NCI-H748 treated with DMSO at 0.1 percent for 48 hours (cell line): ENCODE data around the gene SEMA3F.

Source experiments
- DNase-seq: peaks from one replicate; lab custom pipeline; 2025; lab: John Stamatoyannopoulos, UW

SEMA3F gene

DNA sequence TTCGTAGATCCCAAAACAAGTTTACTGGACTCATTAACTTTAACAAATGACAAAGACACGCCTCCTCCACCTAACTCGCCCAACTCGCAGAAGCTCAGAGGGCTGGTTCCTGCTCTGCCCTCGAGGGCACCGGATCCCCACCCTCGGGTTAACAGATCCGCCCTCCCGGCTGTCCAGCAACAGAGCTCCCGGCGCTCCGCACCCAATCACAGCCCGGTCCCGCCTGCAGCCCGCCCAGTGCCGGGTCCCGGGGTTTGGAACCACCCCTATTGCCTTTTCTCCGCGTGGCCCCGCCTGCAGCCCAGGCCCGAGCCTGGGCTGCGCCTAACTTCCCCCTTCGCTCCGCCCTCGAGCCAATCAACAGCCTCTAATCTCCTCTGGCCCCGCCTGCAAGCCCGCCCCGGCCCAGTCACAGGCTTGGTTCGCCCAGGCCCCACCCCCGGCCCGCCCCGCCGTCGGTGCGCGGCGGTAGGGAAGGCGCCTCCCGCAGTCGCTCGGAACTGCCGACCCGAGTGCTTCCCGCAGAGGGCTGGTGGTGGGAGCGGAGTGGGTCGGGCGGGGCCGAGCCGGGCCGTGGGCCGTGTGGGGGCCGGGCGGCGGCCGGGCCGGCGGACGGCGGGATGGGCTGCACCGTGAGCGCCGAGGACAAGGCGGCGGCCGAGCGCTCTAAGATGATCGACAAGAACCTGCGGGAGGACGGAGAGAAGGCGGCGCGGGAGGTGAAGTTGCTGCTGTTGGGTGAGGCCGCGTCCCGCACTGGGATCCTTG lies 80.8 kb downstream of the SEMA3F start, which contains the start of gene GNAI2:
GNAI2 (plus strand) TSS at position 489 of the 768 bp plus-strand sequence; CDS start at position 621, 132 bp downstream.
- peak; percentile 87 for DNase-seq

DNA sequence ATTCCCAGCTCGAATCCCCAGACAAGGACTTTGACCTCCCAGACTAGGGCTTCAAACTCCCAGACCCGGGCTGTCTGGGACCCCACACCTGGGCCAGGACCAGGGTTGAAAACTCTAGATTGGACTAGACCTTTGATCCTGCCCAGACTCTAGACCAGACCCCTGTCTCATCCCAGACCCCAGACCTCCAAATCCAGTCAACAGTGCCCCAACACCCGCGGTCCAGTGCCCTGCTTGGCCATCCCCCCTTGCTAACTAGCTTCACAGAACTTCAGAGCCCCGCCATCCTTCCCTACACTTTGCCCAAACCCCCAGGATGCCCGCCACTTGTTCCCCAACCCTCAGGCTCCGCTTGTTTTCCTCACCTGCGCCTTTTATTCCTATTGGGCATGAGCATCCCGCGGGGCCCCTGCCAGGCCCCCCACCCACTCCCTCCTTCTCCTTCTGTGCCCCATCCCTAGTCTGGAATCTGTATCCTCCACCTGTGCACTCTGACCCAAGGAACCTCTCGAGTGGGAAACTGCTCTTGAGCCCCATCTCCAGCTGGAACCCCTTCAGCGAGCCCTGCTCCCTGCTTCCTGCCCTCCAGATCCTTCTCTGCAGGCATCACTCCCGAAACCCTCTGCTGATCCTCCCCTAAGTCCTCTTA lies 81.5 kb downstream of the SEMA3F start:
- no peak for DNase-seq

DNA sequence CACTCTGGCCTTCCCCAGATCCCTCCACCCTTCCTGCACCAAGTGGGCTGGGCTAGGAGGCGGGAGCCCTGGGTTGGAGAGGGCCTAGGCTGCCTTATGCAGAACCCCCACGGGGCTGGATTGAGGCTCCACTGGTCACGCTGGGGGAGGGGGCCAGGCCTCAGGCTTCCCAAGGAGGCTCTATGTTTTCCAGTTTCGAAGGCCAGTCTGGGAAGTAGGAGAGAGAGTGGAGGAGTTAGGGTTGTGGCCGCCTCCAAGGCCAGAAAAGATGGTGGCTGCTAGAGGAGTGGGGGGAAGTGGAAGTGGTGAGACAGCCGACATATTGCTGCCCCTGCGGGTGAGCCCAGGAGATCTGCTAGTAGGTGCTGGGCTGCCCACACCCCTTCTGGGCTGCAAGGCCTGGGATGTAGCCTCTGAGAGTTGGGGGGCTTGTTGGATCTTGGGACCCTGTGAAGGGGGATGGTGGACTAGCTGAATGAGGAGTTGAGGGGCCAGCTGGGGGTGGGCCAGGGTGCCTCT lies 82.1 kb downstream of the SEMA3F start:
- no peak for DNase-seq

DNA sequence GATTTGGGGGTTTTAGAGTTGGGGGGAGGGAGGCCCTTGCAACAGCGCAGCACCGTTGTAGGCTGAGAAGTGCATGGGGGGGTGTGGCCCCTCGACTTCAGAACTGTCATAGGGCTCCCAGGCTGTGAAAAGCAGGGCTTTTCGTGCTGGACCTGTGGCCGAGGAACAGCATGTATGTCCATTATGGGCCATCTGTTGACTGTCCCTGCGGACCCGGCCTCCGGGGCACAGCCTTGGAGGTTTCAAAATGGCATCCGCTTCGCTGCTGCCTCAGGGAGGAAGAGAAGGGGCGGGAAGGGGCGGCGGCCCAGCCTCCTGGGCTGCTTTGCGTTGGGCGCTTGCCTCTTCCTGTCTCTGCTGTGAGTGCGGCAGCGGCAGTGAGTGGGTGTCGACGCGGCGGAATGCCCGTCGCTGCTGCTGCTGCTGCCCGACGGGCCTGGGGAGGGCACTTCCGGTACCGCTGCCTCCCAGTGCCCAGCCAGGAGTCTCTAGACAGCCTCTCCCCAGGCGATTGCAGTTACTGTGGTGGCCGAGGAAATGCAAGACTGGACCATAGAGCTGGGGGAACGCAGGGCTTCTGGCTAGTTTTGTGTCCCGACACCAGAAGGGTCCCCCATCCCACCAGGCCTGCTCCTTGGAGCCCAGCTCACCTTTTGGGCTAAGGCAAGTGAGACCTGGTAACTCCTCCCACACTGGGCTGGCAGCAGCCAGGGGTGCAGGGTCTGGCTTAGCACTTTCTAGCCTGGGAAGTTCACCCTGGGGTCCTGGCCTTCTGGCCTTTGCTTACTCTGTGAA lies 82.8 kb downstream of the SEMA3F start:
- DNase-seq, result peak; percentile 3

DNA sequence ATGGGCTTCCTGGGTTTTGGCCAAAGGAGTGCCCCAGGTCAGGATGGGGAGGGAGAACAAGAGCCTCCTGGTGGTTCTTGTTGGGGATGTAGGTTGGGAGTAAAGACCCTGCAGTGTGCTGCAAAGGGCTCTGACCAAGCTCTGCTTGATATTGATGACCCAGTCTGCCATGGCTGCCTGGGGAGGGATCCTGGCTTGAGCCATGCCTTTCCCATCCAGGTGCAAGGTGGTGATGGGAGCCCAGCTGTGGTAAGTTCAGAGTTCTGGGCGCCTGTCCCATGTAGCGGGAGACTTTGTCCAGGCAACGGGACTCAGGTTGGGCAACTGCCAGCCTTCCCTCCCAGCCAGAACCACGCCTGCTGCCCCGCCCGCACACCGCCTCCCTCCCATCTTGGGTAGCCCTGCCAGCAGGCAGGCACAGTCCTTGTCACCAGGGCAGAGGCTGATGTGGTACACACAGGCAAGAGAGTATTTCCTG lies 83.5 kb downstream of the SEMA3F start:
- DNase-seq, result no peak
